HG03196 (cell line): ENCODE measurements around the gene POLR1A.

Source experiments
- ATAC-seq: cut with Tn5 transposase; IDR thresholded peaks from one replicate; pipeline ENCODE4 v1.9.1; 2021; ENCODE audit not compliant: unreplicated experiment

POLR1A gene

GRCh38 chr2:86097114-86097896, 8.4 kb downstream of the POLR1A start:
- no peak for ATAC-seq

DNA sequence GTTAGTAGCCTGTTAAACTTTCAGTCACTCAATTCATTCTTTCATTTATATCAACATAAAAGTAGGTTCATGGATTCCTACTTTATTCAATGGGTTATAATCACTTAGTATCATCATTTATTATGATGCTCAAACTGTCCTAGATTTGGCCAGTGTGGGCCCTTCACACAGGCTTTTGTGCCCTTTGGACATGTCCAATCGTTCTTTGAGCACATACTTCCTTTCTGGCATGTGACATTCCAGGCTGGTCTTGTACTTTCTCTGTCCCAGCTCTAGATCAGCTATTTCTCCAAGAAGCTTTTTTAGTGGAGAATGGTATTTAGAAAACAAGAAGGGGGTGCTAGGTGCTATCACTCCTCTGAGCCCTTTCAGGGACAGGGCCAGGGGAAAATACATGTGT, 11.5 kb downstream of the POLR1A start:
- no peak for ATAC-seq

- ATAC-seq: no peak
These were observed 17.5 kb downstream of the POLR1A start for GRCh38 chr2:86087936-86088850.

- ATAC-seq: no peak
These were observed 22.9 kb downstream of the POLR1A start for GRCh38 chr2:86082756-86083155.

DNA sequence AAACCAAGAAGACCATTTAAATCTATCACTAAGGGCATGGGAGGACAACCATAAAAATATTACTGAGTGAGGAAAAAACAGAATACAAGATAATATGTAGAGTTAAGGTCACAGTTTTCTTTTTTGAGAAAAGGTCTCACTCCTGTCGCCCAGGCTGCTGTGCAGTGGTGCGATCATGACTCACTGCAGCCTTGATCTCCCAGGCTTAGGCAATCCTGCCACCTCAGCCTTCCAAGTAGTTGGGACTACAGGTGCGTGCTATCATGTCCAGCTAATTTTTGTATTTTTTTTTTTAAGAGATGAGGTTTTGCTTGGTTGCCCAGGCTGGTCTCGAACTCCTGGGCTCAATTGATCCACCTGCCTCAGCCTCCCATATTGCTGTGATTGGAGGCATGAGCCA, 24.0 kb downstream of the POLR1A start:
- ATAC-seq: no peak

- peak; percentile 71 for ATAC-seq
These were observed 25.4 kb downstream of the POLR1A start for GRCh38 chr2:86079981-86080911.

DNA sequence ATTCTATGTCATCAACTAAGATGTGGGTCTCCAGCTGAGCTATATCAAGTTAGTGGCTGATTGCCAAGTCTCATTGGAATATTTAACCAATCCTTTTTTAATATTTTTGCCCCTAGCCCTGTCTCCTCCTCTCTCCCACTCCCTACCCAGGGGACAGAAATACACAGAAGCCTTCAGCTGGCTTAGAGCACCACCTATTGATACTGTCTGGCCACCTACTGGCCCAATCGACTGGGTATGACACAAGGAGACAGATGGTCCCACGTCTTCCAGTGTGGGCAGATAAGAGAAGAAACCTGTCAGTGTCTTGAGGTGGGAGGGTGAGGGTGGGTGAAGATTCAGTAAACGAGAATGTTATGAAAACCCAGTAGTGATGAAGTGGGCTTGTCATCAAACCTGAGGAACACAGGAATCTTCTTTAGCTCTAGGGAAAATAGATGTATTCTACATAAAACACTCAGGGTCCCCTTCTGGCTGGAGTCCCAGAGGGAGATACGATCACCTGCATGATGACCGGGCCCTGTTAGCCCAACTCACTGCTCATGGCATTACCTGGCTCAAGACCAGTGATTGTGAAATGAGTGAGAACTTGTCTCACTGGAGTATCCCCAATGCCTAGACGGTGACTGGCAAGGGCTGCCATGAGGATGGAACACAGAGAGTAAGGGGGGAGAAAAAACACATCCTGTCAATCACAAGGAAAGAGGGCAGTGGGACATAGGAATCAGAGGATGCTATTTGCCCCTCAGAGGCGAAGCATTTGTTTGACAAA, 26.7 kb downstream of the POLR1A start:
- no peak for ATAC-seq

DNA sequence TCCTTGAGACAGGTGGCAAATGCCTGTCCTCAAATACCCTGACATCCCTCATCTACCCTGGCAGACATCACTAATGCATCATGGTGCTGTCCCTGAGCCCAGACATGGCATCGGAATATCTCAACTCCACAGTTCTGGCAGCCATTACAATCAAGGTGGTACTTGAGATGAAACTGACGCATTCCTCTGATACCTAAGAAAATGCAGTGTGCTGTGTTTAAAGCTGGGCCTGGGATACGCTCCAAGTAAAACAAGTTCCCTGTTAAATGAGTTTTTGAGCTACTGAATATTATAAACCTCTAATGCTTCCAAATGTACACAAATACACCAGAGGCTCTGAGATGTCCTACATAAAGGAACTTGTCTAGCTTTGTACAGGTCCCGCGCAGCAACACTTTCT, 29.8 kb downstream of the POLR1A start:
- no peak for ATAC-seq

GRCh38 chr2:86074811-86075210, 30.9 kb downstream of the POLR1A start:
- ATAC-seq: no peak

DNA sequence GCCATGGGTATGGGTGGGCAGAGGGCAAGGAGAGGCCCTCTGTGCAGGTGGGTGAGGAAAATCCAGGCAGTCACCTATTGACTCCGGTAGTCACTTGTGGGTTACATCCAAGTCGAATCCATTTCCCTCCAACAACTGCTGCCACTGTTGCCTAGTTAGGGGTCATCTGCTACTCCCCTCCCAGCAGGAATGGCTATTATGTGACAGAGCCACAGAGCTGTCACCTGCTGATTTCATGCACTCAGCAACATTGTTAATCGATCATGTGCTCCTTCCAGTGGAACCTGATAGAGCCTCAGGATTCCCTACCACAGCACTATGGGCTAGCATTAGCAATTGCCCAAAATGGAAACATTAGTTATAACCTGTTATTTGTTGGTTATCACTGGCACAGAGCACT, 31.4 kb downstream of the POLR1A start:
- ATAC-seq: no peak

GRCh38 chr2:86073225-86073624, 32.5 kb downstream of the POLR1A start:
- ATAC-seq: no peak

DNA sequence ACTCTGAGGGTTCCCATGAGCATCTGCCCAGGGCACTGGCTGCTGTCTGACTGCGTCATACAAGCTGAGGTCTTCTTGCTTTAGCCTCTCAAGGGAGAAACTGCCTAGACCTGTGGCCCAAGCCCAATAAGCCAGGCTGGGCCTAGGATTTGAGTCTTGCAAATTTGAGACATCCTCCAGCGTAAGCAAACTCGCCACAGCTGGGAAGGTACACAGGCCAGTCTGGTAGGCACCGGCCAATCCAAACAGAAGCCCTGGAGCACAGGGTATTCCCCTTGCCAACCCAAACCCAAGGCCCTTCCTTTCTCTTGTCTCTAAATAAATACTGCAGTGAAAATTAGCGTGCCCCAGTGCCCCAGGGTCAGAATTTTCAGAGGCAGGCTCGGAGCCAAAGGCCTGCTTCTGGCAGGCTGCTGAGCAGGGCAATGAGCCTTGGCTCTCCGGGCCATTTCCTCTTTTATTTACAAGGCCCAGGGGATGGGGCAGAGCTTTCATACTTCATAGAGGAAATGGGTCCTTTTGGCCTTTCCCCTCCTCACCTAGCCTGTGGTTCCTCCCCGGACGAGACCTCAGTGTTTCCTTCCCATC, 33.3 kb downstream of the POLR1A start:
- ATAC-seq: no peak

DNA sequence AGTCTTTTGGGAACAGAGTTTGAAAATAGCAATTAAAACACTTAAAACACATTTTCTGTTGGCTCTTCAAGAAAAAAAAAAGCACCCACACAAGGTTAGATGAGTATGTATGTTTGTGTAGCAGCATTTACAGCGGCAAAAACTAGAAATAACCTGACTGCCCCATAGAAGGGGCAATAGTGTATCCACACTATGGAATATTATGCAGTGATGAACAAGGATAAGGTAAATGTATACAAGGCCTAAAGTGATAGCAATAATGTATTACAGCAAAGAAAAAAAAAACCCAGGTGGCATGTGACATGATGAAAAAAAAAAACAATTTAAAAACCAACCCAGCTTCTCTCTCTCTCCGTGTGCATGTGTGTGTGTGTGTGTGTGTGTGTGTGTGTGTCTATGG, 34.8 kb downstream of the POLR1A start:
- ATAC-seq: no peak

- no peak for ATAC-seq
These were observed 35.8 kb downstream of the POLR1A start for GRCh38 chr2:86069783-86070339.

- ATAC-seq: no peak
These were observed 36.5 kb downstream of the POLR1A start for GRCh38 chr2:86069091-86069685.

DNA sequence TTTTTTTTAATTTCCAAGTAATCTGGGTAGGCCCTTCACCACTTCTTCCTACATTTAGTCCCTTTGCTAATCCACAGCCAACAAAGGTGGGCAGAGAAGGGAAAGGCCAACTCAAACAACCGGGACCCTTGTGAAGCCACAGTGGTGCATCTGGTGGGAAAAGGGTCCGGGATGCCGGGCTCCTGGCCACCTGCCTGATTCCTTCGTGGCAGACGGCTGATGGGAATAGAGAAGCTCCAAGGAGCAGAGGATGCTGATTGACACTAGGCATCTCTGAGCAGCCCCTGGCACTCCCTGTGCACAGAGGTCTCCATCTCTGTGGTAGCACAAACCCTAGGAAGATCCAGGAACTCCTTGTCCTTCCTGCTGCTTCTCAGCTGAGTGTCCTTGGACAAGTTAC, 37.0 kb downstream of the POLR1A start:
- no peak for ATAC-seq

DNA sequence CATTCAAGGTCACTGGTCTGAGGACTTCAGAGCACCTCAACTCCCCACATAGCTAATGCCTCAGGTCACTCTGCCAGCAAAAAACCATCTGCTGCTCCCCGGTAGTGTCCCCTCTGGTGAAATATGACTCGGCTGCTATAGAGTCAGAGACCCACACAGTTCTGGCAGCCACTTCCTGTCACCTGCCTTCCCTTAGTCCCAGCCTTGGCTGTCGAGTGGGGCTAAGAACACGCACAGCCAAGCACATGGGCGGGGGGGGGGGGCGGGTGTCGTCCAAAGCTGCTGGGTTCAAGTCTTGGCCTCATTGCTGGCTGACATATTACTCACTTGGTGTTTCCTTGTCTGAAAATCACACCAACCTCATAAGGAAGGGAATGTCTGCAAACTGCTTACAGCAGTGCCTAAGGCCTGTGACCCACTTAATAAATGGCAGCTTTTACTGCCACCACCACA, 37.5 kb downstream of the POLR1A start:
- no peak for ATAC-seq

GRCh38 chr2:86066915-86067314, 38.8 kb downstream of the POLR1A start:
- ATAC-seq: no peak

DNA sequence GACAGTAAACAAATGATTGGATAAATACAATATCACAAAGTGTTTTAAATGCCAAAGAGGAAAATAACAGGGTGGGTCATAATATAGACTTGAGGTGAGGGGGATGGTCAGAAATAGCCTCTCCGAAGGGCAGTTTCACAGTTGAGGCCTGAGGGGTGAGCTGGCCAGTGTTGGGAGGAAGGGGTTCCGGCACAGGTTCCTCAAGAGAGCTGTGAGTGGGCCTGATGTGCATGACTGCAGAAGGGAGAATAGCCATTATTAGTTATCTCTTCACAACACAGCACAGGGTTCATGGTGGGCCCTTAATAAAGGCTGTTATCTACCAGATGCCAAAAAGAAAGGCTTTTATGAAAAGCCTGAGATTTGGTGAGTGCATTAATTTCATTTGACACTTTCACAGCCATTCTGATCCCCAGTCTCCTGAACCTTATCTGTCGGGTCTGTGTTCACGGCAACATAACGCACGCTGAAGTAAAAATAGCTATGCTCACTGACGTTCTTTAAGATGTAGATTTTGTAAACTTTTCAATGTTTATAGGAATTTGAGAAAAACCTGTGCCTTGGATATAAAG, 39.6 kb downstream of the POLR1A start:
- no peak for ATAC-seq
